ENCODE data around the gene THEM5.

DNA sequence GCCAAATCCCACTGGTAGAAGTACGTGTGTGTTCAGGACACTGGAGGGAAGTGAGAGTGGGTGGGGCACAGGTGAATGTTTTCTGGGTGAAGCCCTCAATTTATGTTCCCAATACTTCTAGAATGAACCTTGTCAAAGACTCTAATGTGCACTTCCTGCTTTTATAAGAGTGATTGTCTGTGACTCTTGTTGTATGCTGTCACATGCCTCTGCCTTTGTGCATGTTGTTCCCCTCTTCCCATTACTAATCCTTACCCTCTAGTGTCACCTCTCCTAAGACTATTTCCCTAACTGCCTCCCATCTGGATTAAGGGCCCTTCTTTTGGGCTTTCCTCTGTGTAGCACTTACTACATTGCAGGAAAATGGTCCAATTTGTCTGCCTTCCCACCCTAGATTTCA lies 45.7 kb downstream of the THEM5 start:
- no peak for TF ChIP-seq CTCF (IDR thresholded peaks at IDR 0.05)
- no peak for TF ChIP-seq POLR2AphosphoS5 (IDR thresholded peaks at IDR 0.05)
- no peak for TF ChIP-seq POLR2A (IDR thresholded peaks at IDR 0.05)

Data from breast epithelium (tissue), 3 donors.